Activated CD4-positive, alpha-beta T cell treated with anti-CD3 and anti-CD28 coated beads, Interleukin-2, amount 50 U/mL, for 1 hour (primary cell): ENCODE data around the gene LRRC1.

ENCODE experiments used
- DNase-seq: peaks from one replicate; pipeline ENCODE4 v3.0.0-alpha.2; 2020

LRRC1 gene

DNA sequence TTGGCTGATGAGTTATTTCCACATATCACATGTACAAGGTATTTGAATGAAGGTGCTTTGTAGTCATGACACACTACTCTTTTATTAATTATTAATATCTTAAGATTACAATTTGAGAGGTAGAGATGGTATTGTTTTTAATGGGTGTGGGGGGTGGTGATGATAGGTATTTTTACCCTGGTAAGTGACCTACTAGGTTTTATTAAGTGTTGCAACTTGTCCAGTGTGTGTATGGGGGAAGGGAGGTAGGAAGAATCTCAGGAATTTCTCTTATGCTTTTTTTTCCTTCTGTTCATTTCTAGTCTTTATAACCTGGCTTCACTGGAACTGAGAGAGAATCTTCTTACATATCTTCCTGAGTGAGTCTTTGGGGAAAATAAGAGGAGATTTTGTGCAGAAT is 101.4 kb downstream of the LRRC1 start:
- no peak for DNase-seq

DNA sequence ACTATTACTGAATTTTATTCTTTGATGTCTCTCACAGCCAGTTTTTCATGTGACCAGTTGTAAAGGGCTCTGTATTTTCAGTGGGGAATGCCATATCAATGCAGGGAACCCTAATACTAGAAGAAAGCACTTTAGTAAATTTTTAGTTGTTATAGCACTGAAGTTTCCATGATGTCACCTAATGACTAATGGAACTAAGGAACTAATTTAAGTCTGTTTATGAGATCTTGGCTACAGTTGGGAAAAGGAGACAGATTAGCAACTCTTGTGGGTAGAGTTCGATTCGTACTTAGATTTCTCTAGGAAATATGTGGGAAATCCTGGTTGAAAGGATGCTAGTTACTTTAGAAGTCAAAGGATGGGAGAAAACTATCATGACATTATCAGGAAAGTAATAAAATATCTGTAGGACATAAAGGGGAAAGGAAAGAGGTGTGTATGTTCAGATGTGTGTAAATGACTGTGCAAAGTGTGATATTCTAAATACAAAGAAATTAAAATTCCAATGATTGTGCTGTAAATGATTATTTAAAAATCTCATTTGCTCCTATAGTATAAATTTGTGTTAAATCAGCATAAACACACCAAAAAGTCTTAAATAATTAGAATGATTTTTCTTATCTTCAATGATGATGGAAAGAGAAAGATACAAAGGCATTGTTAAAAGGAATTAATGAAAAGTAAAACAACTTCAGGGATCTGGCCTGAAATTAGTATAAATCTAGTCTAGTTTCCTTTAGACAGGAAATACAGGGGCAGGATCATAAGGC is 103.4 kb downstream of the LRRC1 start:
- no peak for DNase-seq

DNA sequence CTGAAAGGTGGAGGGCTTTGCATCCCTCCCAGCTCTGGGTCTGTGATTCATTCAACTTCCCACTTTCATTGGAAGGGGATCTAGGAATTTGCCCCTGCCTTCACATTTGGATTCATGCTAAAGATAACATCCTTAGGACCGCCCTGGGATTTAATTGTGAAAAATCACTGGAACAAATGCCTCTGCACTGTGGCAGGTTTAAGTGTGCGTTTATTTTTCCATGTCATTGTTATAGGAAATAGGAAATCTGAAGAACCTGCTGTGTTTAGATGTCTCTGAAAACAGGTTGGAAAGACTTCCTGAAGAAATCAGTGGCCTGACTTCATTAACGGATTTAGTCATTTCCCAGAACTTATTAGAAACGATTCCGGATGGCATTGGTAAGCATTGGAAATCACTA is 104.7 kb downstream of the LRRC1 start:
- DNase-seq, result no peak

DNA sequence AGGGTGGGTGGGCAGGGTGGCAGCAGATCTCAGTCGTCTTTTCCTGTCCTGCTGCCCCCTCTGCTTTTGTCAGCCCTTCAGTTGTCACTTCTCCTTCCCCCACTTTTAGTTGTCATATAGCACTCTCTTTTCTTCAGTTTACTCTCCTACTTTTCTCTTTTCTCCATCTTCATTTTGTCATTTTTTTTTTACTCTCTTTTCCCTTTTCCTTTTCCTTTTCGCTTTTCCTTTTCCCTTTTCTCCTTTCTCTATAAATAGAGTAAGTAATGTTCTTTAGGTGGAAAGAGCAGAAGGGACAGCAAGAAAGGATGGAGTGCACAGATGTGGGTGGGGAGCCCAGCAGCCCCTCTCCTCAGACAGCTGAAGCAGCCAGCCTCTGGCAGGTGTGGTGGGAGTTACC is 108.6 kb downstream of the LRRC1 start:
- no peak for DNase-seq

DNA sequence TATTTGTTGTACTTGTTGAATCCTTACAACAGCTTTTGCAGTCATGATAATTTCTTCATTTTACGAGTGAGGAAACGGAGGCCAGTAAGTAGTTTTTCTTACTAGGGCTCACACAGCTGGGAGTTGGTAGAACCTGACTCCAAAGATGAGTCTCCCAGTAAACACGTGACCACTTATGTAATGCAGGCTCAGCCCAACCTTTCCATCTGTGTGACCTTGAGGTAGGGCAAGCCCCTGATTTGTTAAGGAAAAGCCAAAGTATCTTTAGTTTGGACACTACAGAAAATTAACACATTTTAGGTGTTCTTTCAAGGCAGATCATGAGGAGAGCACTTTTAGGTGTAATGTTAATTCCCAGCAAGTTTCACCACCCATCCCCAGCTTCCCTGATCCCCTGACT is 111.3 kb downstream of the LRRC1 start:
- DNase-seq, result no peak

DNA sequence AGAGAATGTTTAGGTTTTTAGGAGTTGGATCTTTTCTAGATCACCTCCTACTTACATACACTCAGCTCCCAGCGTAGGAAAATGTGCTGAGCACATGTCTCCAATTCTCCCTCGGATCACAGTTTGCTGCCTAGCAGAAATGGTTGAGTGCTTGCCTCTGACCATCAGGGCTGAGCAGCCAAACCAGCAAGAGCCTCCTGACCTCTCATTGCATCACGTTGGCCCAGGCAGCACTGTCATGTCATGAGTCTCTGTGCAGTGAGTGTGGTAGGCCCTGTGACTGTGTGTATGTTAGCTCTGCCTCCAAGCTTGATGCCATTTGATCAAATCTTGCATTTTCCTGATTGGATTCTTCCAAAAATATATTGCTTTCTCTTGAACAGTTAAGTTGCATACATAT is 112.0 kb downstream of the LRRC1 start:
- no peak for DNase-seq

DNA sequence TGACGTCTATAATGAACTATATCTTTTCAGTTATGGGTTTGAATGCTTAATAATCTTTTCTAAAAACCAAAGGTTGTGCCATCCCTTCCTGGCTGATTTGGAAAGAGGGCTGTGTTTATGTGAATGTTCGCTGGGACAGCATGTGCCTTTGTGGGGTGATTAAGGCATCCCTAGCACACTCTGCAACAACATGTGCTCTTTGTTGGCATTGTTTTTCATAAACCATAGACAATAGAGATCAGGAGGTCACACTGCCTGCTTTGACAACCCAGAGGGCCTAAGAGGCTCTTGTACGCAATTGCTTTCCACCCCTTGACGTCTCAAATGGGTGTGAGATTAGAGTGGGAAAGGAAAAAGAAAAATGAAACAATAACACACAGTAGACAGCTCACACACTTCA is 116.0 kb downstream of the LRRC1 start:
- no peak for DNase-seq

DNA sequence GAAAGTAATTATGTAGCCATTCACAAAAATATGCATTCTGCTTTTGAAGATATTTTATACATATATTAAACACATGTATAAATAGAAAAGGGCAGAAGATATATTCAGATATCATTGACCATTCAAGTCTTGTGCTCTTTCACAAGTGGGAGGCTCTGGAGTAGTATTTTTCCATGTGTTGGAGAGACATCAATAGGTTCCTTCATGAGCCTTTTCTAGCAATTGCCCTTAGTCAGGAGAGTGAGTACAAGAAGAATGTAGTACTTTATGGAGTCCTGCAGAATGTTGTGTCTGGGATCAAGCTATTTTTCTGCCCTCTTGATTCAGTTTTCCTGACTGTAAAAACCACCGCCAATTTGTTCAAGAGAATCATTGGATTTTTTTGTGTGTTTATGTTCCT is 117.9 kb downstream of the LRRC1 start:
- no peak for DNase-seq

DNA sequence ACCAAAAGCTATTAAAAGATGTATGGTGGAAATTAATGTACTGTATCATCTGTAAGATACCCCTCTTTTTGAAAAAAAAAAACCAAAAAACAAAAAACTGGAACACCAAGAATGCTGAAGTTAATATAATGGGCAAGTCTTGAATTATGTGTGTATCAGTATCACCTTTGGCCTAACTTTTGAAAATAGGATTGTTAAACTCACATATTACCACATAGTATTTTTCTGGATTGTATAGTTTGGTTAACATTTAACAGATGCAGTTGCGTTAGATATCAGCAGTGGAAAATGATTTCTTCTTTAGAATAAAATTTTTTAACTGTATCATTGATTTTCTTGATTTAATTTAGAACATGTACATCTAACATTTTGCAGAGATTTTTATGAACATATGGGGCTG is 118.5 kb downstream of the LRRC1 start:
- no peak for DNase-seq

DNA sequence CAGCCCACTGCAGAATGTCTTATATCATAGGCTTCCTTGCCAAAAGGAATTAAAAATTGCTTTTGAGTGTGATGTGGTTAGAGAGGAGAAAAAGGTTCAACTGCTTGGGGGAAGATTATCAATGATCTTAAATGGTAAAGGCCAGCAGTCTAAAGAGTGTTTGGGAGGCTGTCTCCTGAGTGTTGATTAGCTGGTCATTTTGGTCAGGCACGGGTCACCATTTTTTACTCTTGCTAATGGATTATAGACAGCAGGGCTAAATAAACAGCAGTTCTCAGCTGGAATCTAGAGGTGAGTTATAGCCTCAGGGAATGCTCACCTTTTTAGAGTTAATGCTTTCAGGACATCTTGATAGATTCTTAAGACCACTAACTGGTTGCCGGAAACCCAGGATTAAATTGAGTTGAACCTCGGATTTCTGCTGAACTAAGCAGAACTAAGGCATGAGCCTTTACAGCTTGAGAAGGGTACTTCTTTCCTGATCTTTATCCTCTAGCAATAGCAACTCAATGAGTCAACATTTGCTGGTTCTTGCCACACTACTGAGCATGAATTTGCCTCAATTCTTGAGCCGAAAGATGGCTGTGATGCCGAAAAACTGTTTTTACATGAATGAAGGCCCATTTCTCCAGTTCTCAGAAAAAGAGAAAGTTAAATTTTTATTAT is 120.4 kb downstream of the LRRC1 start:
- DNase-seq, result no peak

DNA sequence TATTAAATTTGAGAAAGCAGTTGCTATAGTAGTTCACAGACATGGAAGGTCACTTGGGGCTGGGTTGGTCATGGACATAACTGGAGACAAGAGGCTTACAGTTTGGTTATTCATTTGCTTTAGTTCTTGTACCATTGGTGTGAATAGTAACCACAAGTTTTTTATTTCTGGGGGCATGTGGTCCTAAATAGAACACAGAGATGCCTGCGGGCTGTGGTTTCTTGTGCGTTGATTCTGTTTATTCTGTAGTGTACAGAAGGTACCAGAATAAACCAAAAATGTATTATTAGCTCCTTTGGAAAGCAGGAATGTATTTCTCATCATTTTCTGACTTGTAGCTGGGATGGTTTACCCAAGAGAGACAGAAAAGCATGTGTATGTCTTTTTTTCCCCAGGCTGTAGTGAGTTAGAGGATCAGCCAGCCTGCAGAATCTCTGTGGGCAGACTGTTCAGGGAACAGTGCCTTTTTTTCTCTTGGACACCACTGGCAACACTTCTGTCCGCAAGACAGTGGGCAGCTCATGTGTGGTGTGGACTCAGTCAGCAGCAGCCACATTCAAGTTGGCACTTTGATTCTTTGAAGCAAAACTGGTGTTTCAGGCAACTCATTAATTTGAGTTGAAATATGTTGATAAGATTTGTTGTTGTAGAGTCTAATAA is 122.1 kb downstream of the LRRC1 start:
- DNase-seq, result no peak

DNA sequence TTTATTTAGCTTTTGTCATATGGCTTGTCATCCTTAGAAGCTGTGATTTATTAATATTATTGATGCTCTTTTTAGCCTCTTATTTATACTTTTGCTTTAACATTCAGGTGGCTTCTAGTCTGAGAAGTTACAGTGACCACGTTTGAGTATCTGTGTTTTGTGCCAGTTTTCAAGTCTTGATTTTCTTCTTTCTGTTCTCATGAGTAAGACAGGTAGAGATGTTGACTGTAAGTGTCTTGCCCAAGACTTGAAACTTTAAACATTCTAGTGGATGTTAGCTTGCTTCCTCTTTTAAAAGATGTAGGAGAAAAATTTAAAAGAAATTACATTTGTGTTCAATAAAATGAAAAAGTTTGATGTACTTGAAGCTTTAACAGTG is 122.6 kb downstream of the LRRC1 start:
- no peak for DNase-seq

DNA sequence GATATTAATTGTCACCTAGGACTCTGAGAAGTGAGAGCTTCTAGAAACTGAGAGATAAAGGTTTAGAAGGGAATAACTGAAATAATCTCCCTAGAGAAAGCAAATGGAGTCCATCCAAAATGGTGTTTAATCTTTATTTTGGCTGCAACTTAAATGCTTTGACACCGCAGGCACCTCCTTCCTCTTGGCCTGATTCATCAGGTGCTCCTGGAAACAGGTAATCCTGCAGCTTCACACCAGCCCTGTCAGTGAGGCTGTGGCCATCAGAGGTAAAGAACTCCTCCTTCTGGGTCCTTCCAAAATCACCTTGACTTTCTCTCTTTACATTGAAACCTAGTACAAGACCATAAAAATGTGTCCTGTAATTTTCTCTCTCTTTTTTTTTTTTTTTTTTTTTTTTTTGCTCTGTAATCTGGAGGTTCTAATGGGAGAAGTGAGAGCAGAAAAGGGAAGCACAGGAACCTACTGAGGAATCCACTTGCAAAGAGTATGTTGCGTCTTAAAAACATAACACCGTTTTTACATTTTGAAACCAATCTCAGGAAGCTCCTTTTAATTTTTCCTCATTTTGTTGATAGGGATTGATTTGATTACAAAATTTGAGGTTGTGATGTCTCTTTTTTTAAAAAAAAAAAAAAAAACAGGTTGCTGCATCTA is 124.2 kb downstream of the LRRC1 start:
- DNase-seq, result no peak

DNA sequence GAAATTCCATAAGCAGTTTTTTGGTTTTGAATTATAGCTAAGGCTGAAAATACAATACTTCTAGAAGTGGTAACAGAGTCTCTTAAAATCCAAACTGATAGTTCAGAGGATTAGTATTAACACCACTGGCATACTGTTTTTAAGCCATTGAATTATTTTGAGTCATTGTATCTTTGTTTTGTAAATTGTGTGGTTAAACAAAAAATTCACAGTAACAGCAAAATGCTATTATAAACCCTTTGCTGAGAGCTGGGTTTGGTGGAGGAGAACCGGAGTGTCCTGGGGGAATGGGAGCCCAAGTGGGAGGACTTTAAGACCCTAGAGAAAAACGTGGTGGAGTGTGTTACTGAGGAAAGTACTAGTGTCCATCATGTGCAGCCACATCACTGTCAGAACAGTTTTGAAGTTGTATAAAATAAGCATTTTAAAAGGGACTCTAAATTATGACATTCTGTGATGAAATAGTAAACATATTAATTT is 125.1 kb downstream of the LRRC1 start:
- no peak for DNase-seq

DNA sequence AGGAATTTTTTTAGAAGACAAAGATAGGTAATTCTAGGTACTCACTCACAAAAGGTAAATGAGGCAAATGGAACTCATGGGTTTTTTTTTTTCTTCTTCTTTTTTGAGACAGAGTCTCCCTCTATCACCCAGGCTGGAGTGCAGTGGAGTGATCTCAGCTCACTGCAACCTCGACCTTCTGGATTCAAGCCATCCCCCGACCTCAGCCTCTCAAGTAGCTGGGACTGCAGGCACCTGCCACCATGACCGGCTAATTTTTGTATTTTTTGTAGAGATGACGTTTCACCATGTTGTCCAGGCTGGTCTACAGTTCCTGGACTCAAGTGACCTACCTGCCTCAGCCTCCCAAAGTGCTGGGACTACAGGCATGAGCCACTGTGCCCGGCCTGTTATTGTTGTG is 126.1 kb downstream of the LRRC1 start:
- no peak for DNase-seq

DNA sequence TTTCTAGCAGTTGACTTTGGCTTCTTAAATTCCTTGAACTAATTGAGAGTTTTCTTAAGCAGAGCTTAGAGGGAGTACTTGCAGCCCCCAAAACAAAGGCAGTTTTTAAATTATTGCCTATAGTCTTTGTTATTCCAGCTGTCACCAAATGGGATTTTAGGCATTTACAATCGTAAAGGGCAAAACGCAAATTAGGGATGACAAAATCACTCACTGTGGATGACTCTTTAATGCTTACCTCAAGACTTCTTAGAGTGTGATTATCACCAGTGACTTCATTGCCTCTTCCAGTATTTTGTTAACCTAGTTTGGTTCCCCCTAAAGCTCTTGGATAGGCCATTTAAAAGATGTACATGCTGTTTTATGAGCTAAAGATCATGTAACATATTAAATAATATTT is 126.8 kb downstream of the LRRC1 start:
- DNase-seq, result no peak

DNA sequence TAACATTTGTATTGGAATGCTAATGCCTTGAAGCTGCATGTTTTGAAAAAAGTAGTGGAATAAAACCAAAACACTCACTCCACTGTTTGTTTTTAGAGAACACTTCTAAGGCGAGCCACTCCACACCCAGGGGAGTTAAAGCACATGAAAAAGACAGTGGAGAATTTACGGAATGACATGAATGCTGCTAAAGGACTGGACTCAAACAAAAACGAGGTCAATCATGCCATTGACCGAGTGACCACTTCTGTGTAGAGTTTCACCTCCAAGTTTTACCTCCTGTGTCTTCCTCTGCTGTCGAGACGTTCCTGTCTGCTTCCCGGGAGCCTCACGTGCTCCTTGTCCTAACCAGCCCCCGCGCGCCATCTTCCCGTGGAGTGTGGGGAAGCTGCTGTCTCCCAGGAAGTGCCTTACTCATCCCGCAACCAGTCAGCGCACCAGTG is 127.8 kb downstream of the LRRC1 start:
- no peak for DNase-seq

DNA sequence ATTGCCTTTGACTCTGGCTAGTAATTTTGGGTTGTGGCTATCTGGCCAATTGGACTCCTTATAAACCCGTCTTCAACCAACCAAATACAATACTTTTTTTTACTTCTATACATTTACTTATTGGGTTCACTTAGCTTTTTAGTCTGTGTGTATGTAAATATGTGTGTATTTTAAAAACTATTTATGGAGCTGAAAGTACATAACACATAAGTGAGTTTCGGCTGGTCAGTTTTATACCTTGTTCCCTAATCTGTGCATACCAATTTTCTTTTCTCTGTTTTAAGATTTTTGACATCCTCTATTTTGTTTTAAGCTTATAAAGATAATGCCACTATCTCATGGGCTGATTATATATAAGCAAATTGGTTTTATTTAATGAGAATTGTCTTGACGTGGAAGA is 129.5 kb downstream of the LRRC1 start:
- DNase-seq, result no peak

DNA sequence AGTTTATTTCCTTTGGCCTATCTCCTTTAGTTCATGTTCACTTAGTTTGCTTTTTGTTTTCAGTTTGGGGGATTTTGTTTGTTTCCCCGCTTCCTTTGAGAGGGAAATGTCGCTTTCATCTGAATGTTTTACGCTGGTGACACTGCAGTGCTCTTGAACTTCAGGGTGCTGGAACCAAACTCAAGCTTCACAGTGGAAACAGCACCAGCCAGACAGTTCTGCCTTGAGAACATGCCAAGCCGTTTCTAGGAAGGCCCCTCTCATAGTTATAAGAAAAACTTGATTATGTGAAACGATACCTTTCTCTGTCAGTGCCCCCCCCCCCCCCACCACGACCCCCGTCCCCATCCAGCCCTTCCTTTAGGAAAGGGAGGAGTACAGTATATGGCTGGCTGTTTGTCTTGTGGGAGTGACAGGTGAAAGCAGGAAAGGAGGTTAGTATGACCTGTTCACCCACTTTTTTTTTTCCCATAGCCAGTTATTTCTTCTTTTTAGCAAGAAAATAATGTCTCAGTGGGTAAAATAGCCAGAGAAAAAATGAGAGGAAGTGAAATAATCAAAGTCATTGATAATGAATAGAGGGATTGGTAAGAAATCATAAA is 130.1 kb downstream of the LRRC1 start:
- no peak for DNase-seq

DNA sequence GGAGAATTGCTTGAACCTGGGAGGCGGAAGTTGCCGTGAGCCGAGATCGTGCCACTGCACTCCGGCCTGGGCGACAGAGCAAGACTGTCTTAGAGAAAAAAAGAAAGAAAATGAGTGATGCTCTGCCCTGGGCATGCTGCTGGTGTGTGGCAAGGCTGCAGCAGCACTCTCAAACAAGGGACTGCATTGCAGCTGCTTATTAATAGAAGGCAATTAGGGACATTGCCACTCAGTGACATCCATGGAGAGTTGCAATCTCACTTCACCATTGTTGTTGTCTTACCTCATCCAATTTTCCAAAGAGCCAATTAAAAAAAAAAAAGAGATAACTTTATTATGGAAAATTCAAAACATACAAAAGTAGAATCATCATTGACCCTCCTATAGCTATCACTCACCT is 131.1 kb downstream of the LRRC1 start:
- no peak for DNase-seq

DNA sequence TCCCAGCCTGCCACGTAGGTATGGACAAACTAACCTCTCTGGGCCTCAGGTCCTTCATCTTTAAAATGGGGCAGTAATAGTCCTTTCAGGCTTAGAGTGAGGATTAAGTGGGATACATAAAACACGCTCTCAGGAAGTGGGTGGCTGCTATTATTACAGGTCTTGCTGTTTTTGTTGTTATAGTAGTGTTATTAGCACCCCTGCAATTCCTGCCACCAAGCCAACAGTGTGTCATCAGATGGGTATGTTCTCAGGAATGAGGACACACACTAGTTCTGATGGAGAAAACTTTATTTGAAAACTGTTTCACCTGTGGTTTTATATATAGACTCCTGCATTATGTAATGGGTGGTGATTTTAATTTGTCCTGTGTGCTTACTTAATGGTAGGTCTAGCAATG is 131.7 kb downstream of the LRRC1 start:
- no peak for DNase-seq

DNA sequence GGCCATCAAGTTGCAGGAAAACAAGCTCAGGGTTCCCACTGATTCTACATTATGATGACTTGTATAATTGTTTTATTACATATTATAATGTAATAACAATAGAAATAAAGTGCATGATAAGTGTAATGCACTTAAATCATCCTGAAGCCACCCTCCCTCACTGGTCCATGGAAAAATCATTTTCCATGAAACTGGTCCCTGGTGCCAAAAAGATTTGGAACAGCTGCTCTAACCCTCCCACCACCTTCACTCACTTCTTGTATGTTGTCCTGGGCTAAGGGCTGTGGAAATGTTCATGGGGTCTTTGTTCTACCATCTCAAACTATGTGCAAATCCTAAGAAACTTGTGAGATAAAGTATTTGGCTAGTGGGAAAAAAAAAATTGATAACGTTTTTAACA is 133.8 kb downstream of the LRRC1 start:
- no peak for DNase-seq
